ENCODE data around the gene KRTAP10-3.
"Not testable (repeated sequence)": the region's sequence is repeated elsewhere in the genome, so short reads cannot be mapped to it uniquely, and the experiment has no call there.

DNA sequence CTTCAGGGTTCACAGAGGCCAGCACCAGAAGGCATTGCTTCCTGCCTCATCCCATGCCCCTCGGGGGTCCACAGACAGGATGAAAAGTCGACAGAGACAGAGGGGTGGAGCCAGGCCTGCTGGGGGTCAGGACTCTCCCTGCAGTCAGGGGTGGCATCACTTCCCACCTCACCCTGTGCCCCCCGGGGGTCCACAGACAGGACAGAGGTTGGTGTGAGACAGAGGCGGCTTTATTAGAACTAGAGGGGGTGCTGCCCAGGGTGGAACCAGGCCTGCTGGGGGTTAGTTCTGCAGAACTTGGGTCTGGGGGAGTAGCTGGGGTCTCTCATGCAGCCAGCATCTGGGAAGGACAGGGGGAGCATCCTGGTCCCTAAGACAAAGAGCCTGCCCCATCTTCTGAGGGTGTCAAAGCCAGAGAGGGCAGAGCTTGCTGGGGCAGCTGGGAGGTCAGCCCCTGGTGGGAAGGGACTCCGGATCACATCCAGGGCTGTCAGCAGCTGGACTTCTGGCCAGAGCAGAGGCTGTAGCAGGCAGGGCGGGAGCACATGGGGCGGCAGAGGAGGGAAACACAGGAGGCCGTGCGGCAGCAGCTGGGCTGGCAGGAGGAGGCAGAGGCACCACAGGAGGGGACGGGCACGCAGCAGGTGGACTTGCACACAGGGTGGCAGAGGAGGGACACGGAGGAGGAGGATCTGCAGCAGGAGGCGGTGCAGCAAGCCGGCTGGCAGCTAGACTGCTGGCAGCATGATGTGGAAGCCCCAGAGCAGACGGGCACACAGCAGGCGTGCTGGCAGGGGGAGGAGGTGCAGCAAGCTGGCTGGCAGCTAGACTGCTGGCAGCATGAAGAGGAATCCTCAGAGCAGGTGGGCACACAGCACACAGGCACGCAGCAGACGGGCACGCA is 32.6 kb upstream of the KRTAP10-3 start:
- not testable (repeated sequence) for TF ChIP-seq CTCF (IDR thresholded peaks at IDR 0.05 in 4 of 5, conservative IDR thresholded peaks at IDR 0.05 in 1 of 5); POLR2A (IDR thresholded peaks at IDR 0.05)

Data from gastrocnemius medialis (tissue), 4 donors.